Effector memory CD8-positive, alpha-beta T cell (primary cell): Measurements from ENCODE around the gene SLC16A8.

ENCODE experiments used
- ATAC-seq: fragments of 150-1000 bp; cut with Tn5 transposase; replicated peaks from 2 replicates; pipeline ENCODE4 v1.10.0; 2021; ENCODE audit warnings: mild to moderate bottlenecking, moderate library complexity
- DNase-seq, 3 experiments: peaks; one replicate each; pipeline ENCODE4 v3.0.0; 2021
- H3K27ac Mint-ChIP-seq, 2 donors: one replicate each; pipeline ENCODE4 v1.8.0; 2022; ENCODE audit warnings: mild to moderate bottlenecking in 2 of 2, mixed read lengths in 2 of 2, moderate library complexity in 2 of 2
- H3K27me3 Mint-ChIP-seq, 2 donors: one replicate each; pipeline ENCODE4 v1.8.0; 2022; ENCODE audit warnings: mixed read lengths in 2 of 2
- H3K36me3 Mint-ChIP-seq: one replicate; pipeline ENCODE4 v1.8.0; 2022; ENCODE audit warnings: mild to moderate bottlenecking, moderate library complexity, mixed read lengths; ENCODE audit not compliant: insufficient read depth
- H3K4me1 Mint-ChIP-seq, 2 donors: one replicate each; pipeline ENCODE4 v1.8.0; 2022; ENCODE audit warnings: low read depth in 2 of 2, mixed read lengths in 2 of 2
- H3K4me3 Mint-ChIP-seq, 2 donors: one replicate each; pipeline ENCODE4 v1.8.0; 2022; ENCODE audit warnings: mild to moderate bottlenecking in 2 of 2, mixed read lengths in 2 of 2, moderate library complexity in 2 of 2
- H3K9me3 Mint-ChIP-seq, 2 donors: one replicate each; pipeline ENCODE4 v1.8.0; 2022; ENCODE audit warnings: mixed read lengths in 2 of 2

SLC16A8 gene

DNA sequence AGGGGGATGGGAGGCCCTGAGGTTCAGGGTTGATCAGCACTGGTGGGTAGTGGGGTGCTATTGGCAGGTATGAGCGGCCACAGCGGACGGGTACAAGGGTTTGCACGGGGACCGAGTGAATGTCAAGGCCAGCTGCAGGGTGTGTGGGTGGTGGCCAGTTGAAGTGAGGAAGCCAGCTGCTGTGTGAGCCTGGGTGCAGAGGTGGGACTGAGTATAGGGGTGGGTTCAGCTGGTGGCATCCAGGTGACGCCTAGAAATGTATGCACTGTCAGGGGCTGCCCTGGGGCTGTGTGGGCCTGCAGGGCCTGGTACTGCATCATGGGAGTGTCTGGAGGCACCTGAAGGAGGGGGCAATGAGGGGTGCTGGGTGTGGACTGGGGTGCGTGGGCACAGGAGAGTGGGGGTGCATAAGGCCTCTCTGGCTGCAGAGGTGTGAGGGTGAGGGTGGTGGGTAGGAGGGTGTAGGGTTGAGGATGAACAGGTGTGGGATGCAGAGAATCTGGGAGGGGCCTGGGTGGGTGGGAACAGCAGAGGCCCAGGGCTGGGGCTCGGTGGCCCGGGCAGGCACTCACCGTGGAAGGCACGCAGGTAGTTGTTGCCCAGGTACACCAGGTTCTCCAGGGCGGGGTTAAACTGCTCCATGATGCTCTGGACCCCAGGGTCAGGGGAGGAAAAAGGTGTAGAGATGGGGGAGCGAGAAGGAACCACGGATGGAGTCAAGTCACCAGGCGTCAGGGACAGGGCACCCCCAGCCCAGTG is 24.8 kb upstream of the SLC16A8 start:
- H3K27me3 Mint-ChIP-seq = no peaks in the 10 kb centered on the region
- H3K36me3 Mint-ChIP-seq = peaks cover 43% of the 10 kb centered on the region
- no peak for DNase-seq
- peaks cover 16 to 25% of the 10 kb centered on the region in 2 donors for H3K4me1 Mint-ChIP-seq
- no peaks in the 10 kb centered on the region for H3K9me3 Mint-ChIP-seq
- peak overlapping the region; percentile 65 to 96 for H3K27ac Mint-ChIP-seq
- ATAC-seq = peak; percentile 64
- peak overlapping the region in 1 of 2 donors; percentile 54 for H3K4me3 Mint-ChIP-seq

GRCh38 chr22:38107692-38108515 is 23.9 kb upstream of the SLC16A8 start:
- Mint-ChIP-seq H3K27me3 (no peaks in the 10 kb centered on the region), H3K4me1 (peaks cover 16 to 25% of the 10 kb centered on the region in 2 donors), H3K36me3 (peaks cover 41% of the 10 kb centered on the region), H3K9me3 (no peaks in the 10 kb centered on the region), H3K27ac (peak overlapping the region in 1 of 2 donors; percentile 86), H3K4me3 (no peak overlapping the region)
- DNase-seq (no peak), ATAC-seq (no peak)

GRCh38 chr22:38106814-38107578 is 23.0 kb upstream of the SLC16A8 start:
- Mint-ChIP-seq H3K9me3 (no peaks in the 10 kb centered on the region), H3K27ac (no peak overlapping the region), H3K4me1 (peaks cover 16 to 25% of the 10 kb centered on the region in 2 donors), H3K36me3 (peaks cover 39% of the 10 kb centered on the region), H3K27me3 (no peaks in the 10 kb centered on the region), H3K4me3 (peak overlapping the region in 1 of 2 donors; percentile 18)
- DNase-seq (no peak), ATAC-seq (no peak)

DNA sequence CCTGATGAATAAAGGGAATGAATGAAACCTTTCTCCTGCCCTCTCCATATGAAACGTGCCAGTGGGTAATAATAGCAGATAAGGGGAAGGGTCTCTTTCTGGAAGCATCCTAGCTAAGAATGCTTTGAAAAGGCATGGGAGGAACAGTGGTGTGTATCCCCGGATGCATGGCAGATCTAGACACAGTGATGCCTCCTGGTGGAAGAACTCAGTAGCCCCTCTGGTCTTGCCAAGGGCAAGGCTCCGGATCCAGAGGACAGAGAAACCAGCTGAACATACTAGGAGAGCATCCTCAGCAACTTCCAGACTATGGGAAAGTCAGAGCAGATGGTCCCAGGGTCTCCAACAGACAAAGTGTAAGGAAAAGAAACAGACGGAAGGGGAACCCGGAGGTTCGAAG is 20.1 kb upstream of the SLC16A8 start:
- peak overlapping the region; percentile 33 to 49 for H3K4me3 Mint-ChIP-seq
- no peak for ATAC-seq

DNA sequence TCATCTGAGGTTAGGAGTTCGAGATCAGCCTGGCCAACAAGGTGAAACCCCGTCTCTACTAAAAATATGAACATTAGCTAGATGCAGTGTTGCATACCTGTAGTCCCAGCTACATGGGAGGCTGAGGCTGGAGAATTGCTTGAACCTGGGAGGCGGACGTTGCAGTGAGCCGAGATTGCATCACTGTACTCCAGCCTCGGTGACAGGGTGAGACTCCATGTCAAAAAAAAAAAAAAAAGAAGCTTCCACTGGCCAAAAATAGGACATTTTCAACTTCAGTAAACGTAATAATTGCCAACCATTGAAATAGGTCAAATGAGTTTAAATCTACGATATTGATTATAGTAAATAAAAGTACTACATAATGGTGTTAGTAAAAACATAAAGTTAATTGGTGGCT is 19.7 kb upstream of the SLC16A8 start:
- DNase-seq (no peak), ATAC-seq (no peak)
- Mint-ChIP-seq H3K27me3 (no peaks in the 10 kb centered on the region), H3K4me3 (no peak overlapping the region), H3K27ac (peak overlapping the region in 1 of 2 donors; percentile 44), H3K4me1 (peaks cover 20 to 27% of the 10 kb centered on the region in 2 donors), H3K36me3 (peaks cover 8% of the 10 kb centered on the region), H3K9me3 (no peaks in the 10 kb centered on the region)

More for the DNA sequence above, 20.1 kb upstream of the SLC16A8 start:
- H3K27me3 Mint-ChIP-seq = no peaks in the 10 kb centered on the region
- H3K9me3 Mint-ChIP-seq = no peaks in the 10 kb centered on the region
- peaks cover 20 to 28% of the 10 kb centered on the region in 2 donors for H3K4me1 Mint-ChIP-seq
- H3K36me3 Mint-ChIP-seq = peaks cover 12% of the 10 kb centered on the region
- peak overlapping the region; percentile 80 to 92 for H3K27ac Mint-ChIP-seq
- no peak for DNase-seq

DNA sequence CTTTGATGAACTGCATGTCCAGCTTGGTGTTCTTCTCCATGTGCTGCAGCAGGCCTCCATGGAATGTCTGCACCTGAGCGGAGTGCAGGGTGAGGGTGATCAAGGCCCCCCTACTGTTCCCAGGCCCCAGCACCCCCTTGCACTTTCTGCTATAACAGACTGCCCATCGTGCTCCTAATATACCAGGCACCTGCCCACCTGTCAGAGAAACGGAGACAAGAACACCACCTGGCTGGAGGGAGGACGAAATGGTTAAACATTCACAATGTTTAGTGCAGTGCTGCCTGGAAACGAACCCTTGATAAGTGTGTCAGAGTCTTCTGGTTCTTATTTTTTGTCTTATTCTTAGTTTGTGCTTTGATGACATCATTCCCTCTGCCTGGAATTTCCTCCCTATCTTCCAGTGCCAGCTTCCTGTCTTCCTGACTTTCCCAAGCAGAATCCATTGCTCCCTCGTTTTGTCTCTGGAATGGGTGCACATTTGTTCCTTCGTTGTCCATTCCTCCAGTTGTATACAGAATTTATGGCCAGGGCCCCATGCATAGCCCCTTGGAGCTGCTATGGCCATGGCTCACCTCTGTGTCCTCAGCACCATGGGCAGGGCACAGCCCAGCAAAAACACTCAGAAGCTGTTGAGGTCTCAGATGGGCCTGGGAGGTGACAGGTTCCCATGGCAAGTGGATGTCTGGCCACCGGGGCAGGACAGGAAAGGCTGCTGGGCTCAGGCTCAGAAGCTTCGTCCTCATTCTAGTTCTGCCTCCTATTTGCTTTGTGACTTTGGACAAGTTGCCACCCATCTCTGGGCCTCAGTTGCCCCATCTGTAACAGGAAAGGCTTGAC is 14.6 kb upstream of the SLC16A8 start:
- no peak overlapping the region for H3K4me3 Mint-ChIP-seq
- DNase-seq (no peak), ATAC-seq (no peak)
- no peaks in the 10 kb centered on the region for H3K27me3 Mint-ChIP-seq
- H3K9me3 Mint-ChIP-seq = no peaks in the 10 kb centered on the region
- no peak overlapping the region for H3K27ac Mint-ChIP-seq
- peaks cover 4 to 6% of the 10 kb centered on the region in 2 donors for H3K4me1 Mint-ChIP-seq
- no peaks in the 10 kb centered on the region for H3K36me3 Mint-ChIP-seq

DNA sequence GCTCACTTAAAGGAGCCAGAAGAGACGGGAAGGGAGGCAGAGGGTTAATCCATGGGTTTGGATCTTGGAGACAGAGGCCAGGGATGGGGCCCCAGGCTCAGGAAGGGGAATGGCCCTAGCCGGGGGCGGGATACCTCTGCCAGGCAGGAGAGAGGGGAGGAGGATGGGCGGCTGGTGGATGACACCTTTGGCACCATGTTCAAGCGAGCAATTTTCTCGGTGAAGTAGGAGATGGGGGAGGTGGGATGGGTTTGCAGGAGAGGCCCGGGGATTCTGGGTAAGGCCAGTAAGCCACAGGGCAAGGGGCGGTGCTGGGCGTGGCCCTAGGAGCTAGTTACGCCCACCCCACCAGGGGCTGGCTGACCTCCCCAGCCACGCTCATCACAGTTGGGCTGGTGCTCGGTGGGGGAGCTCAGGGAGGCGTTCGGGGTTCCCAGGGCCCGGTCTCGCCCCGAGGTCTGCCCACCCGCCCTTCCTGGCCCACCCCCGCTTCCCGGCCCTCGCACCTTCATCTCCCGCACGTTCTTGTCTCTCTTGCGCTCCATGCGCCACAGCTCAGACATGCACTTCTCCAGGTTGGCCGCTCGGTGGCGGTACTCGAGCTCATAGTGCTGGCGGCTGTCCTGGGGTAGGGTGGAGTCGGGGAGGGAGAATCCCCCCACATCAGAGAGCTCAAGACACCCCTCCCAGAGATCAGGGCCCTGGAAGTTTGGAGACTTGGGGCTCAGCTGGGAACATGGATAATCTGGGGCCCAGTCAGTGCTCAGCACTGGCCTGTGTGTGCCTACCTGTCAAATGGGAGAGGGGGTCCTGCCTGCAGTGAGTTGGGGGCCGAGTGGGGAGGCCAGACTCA is 13.8 kb upstream of the SLC16A8 start:
- Mint-ChIP-seq H3K9me3 (no peaks in the 10 kb centered on the region), H3K27me3 (no peaks in the 10 kb centered on the region), H3K36me3 (no peaks in the 10 kb centered on the region), H3K4me1 (peaks cover 4 to 6% of the 10 kb centered on the region in 2 donors), H3K27ac (peak overlapping the region in 1 of 2 donors; percentile 89), H3K4me3 (no peak overlapping the region)
- ATAC-seq (no peak), DNase-seq (no peak)

DNA sequence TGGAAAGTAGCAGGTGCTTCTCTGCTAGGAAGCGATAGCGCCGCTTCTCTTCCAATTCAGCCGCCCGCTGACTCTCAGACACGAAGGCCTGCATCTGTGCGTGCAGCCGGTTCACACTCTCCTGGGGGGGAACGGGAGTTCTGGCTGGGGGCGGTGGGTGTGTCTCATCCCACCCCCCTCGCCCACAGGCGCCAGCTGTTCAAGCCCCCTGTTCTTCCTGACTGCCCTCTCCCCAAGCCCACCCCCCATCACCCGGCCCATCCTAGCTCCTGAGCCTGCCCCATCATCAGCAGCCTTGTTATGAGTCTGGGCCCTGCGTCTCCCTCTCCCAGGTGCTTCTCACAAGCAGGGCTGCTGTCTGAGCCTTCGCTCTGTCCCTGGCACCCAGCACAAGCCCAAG is 13.1 kb upstream of the SLC16A8 start:
- Mint-ChIP-seq H3K27ac (peak overlapping the region in 1 of 2 donors; percentile 89), H3K27me3 (no peaks in the 10 kb centered on the region), H3K9me3 (no peaks in the 10 kb centered on the region), H3K4me1 (peaks cover 4 to 6% of the 10 kb centered on the region in 2 donors), H3K4me3 (no peak overlapping the region), H3K36me3 (no peaks in the 10 kb centered on the region)
- no peak for DNase-seq
- no peak for ATAC-seq

- ATAC-seq (no peak), DNase-seq (no peak)
- Mint-ChIP-seq H3K27me3 (peaks cover 12 to 15% of the 10 kb centered on the region in 2 donors), H3K27ac (no peak overlapping the region), H3K9me3 (no peaks in the 10 kb centered on the region), H3K4me3 (no peak overlapping the region), H3K4me1 (peaks cover 0 to 1% of the 10 kb centered on the region in 2 donors), H3K36me3 (no peaks in the 10 kb centered on the region)
These were observed 5.5 kb upstream of the SLC16A8 start for GRCh38 chr22:38089474-38089851.

- DNase-seq (no peak), ATAC-seq (no peak)
- H3K27me3 Mint-ChIP-seq = peaks cover 12 to 15% of the 10 kb centered on the region in 2 donors
- no peak overlapping the region for H3K4me3 Mint-ChIP-seq
- H3K36me3 Mint-ChIP-seq = no peaks in the 10 kb centered on the region
- H3K9me3 Mint-ChIP-seq = no peaks in the 10 kb centered on the region
- peaks cover 0 to 1% of the 10 kb centered on the region in 2 donors for H3K4me1 Mint-ChIP-seq
- no peak overlapping the region for H3K27ac Mint-ChIP-seq
These were observed 4.9 kb upstream of the SLC16A8 start for GRCh38 chr22:38088629-38089473.

DNA sequence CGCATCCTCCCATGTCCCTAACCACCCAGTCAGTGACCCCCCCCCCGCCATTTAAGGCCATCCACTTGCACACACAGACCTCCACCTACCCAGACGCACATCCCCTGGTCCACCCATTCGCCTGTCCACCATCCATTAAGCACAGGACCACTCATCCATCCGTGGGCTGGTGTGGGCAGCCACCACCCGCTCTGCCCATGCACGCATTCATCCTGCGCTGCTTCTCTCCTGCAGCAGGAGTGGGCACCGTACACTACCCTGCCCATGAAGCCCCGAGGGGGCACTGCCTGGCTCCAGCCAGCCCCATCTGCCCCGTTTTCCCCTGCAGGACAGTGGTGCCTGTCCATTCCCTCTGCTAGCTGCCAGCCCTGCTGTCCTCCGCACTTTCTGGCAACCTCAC is 3.9 kb upstream of the SLC16A8 start:
- H3K4me1 Mint-ChIP-seq = peaks cover 0 to 1% of the 10 kb centered on the region in 2 donors
- DNase-seq = no peak
- H3K36me3 Mint-ChIP-seq = no peaks in the 10 kb centered on the region
- H3K4me3 Mint-ChIP-seq = no peak overlapping the region
- no peak for ATAC-seq
- no peak overlapping the region for H3K27ac Mint-ChIP-seq
- no peaks in the 10 kb centered on the region for H3K9me3 Mint-ChIP-seq
- peaks cover 12 to 22% of the 10 kb centered on the region in 2 donors for H3K27me3 Mint-ChIP-seq
